HepG2 (cell line): ENCODE data around the gene DUS1L. TPM values are rescaled to one million over a fixed set of nuclear protein-coding genes. Genes with fewer than 3 reads are reported as not detected.

Experiments used
- ATF1 ChIP-seq: IDR thresholded peaks from 2 replicates; pipeline ENCODE4 v1.6.1; 2016; ENCODE audit warnings: mild to moderate bottlenecking, control low read depth
- ATF2 ChIP-seq: sonication (generic); formaldehyde crosslinking; IDR thresholded peaks from 2 replicates; pipeline ENCODE4 v1.4.0; 2020; ENCODE audit warnings: missing genetic modification reagents
- CAMTA2 ChIP-seq: sonication (generic); formaldehyde crosslinking; IDR thresholded peaks from 2 replicates; pipeline ENCODE4 v1.4.0; 2020; ENCODE audit warnings: mild to moderate bottlenecking, missing genetic modification reagents, borderline replicate concordance
- FOSL2 ChIP-seq: sonication (generic); formaldehyde crosslinking; IDR thresholded peaks from 2 replicates; pipeline ENCODE4 v1.4.0; 2020; ENCODE audit warnings: missing genetic modification reagents
- HCFC1 ChIP-seq: fragments of 150-350 bp; IDR thresholded peaks from 2 replicates; pipeline ENCODE4 v1.6.1; 2014; ENCODE audit warnings: low read depth, low read length
- HDAC6 ChIP-seq: fragments of 200-600 bp; sonication (generic); IDR thresholded peaks from 2 replicates; pipeline ENCODE4 v1.7.0; 2017; ENCODE audit warnings: mild to moderate bottlenecking, antibody characterized with exemption, low read length, low read depth
- KDM3A ChIP-seq: IDR thresholded peaks from 2 replicates; pipeline ENCODE4 v1.6.1; 2018; ENCODE audit warnings: low read depth, missing compliant biosample characterization
- KDM5A ChIP-seq: fragments of 200-600 bp; sonication (generic); IDR thresholded peaks from 2 replicates; pipeline ENCODE4 v1.7.0; 2018; ENCODE audit warnings: antibody characterized with exemption, mild to moderate bottlenecking, low read length, borderline replicate concordance
- MIXL1 ChIP-seq: IDR thresholded peaks from 2 replicates; pipeline ENCODE4 v1.6.1; 2016
- MTF1 ChIP-seq: sonication (generic); formaldehyde crosslinking; IDR thresholded peaks from 2 replicates; pipeline ENCODE4 v1.5.0; 2020; ENCODE audit warnings: missing genetic modification reagents
- NFE2 ChIP-seq: sonication (generic); formaldehyde crosslinking; IDR thresholded peaks from 2 replicates; pipeline ENCODE4 v1.4.0; 2020; ENCODE audit warnings: missing genetic modification reagents
- PAWR ChIP-seq: sonication (generic); formaldehyde crosslinking; IDR thresholded peaks from 2 replicates; pipeline ENCODE4 v1.4.0; 2020; ENCODE audit warnings: missing genetic modification reagents, mild to moderate bottlenecking, borderline replicate concordance
- PAXIP1 ChIP-seq: sonication (generic); formaldehyde crosslinking; conservative IDR thresholded peaks from 2 replicates; pipeline ENCODE4 v1.4.0; 2020; ENCODE audit warnings: mild to moderate bottlenecking, missing genetic modification reagents, moderate library complexity
- PCBP2 ChIP-seq: fragments of 200-400 bp; formaldehyde crosslinking; optimal IDR thresholded peaks from 2 replicates; pipeline ENCODE3; 2018; ENCODE audit warnings: low read length, low read depth; ENCODE audit not compliant: poor library complexity, severe bottlenecking
- TCF12 ChIP-seq, 2 experiments: fragments of 450-650 bp in 1 of 2; sonication (generic) in 1 of 2; formaldehyde crosslinking in 1 of 2; IDR thresholded peaks; 2 replicates each; pipeline versions ENCODE4 v1.6.1 to v1.8.0; 2017 to 2022; ENCODE audit warnings: antibody characterized with exemption in 1 of 2, mild to moderate bottlenecking in 1 of 2, missing genetic modification reagents in 1 of 2, moderate library complexity in 1 of 2
- TFAP4 ChIP-seq: sonication (generic); IDR thresholded peaks from 2 replicates; pipeline ENCODE4 v1.6.1; 2016; ENCODE audit warnings: low read depth, borderline replicate concordance
- ZFP91 ChIP-seq: sonication (generic); formaldehyde crosslinking; IDR thresholded peaks from 2 replicates; pipeline ENCODE4 v1.9.0; 2022; ENCODE audit warnings: missing genetic modification reagents, mild to moderate bottlenecking, borderline replicate concordance
- ZNF547 ChIP-seq: sonication (generic); formaldehyde crosslinking; IDR thresholded peaks from 2 replicates; pipeline ENCODE4 v1.5.1; 2020; ENCODE audit warnings: mild to moderate bottlenecking, missing genetic modification reagents
- ZNF678 ChIP-seq: sonication (generic); formaldehyde crosslinking; IDR thresholded peaks from 2 replicates; pipeline ENCODE4 v1.4.0; 2020; ENCODE audit warnings: mild to moderate bottlenecking, missing genetic modification reagents
- ZNF704 ChIP-seq: sonication (generic); formaldehyde crosslinking; IDR thresholded peaks from 2 replicates; pipeline ENCODE4 v1.8.1; 2023; ENCODE audit warnings: mild to moderate bottlenecking, inconsistent platforms, moderate library complexity, missing genetic modification reagents, borderline replicate concordance
- polyA plus RNA-seq, 8 experiments: library from polyadenylated mRNA; depleted of rRNA in 3 of 8; stranded (reverse) in 7 of 8; unstranded in 1 of 8; fragments of >200 nt; fragmentation: Illumina TruSeq in 4 of 8; extraction: Trizol in 4 of 8; gene quantifications; 2 replicates each; pipeline versions ENCODE4 v1.2.1 to v1.2.3, GENCODE V29; 2011 to 2016; ENCODE audit warnings: low read depth in 4 of 8, missing spikeins in 1 of 8, mixed read lengths in 1 of 8; ENCODE audit not compliant: insufficient read depth in 1 of 8
- total RNA-seq, 5 experiments: library from RNA; depleted of rRNA; stranded (reverse); fragments of >200 nt; fragmentation: Illumina TruSeq; extraction: Trizol; gene quantifications; 2 replicates each; pipeline ENCODE4 v1.2.3, GENCODE V29; 2016; ENCODE audit warnings: low read depth in 1 of 5
- TF ChIP-seq, protein P1 (sequence below): IDR thresholded peaks from 2 replicates; pipeline ENCODE4 v1.6.1; 2012; ENCODE audit warnings: inconsistent platforms

Gene DUS1L
- total and polyA plus RNA-seq, 2 of the 13 experiments (the other 11 are each of a cell fraction or from before 2014, with no cell fraction given) = 81.0 to 109 TPM

GRCh38 chr17:82076018-82076784 is 10.6 kb upstream of the DUS1L start (continued):
- TF ChIP-seq PAXIP1 (CRISPR knock-in tag) (no peak), HDAC6 (no peak), PAWR (CRISPR knock-in tag) (no peak), ATF1 (CRISPR knock-in tag) (no peak), NFE2 (CRISPR knock-in tag) (no peak), ZNF547 (no peak), ZNF678 (CRISPR knock-in tag) (no peak), CAMTA2 (CRISPR knock-in tag) (no peak), PCBP2 (no peak), KDM5A (no peak), TFAP4 (no peak), TCF12 (IDR thresholded peaks at IDR 0.05) (no peak), TCF12 (CRISPR knock-in tag; IDR thresholded peaks at IDR 0.05) (0 out of 2 replicates have a peak, but pooled peaks have one; percentile 68), ZFP91 (CRISPR knock-in tag) (no peak), MTF1 (CRISPR knock-in tag) (peak; percentile 67; the same call in 1 of the 2 replicates), ATF2 (no peak), ZNF704 (peak; percentile 63; the same call in 1 of the 2 replicates), MIXL1 (no peak), FOSL2 (CRISPR knock-in tag) (no peak; the same call in 1 of the 2 replicates), KDM3A (CRISPR knock-in tag) (no peak), HCFC1 (no peak)
- TF ChIP-seq, protein P1, sequence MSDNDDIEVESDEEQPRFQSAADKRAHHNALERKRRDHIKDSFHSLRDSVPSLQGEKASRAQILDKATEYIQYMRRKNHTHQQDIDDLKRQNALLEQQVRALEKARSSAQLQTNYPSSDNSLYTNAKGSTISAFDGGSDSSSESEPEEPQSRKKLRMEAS = no peak; the same call in 1 of the 2 replicates
